ENCODE data around the gene ARHGAP32.

ARHGAP32 gene

GRCh38 chr11:129226207-129226798, 34.2 kb upstream of the ARHGAP32 start:
- no peak overlapping the region for H3K4me3 ChIP-seq (ENCODE audit: low read length)
- no peak for DNase-seq (ENCODE audit: low read depth)
- TF ChIP-seq CTCF (IDR thresholded peaks at IDR 0.05; ENCODE audit: insufficient read depth, low read depth, low read length, missing control alignments): no peak

DNA sequence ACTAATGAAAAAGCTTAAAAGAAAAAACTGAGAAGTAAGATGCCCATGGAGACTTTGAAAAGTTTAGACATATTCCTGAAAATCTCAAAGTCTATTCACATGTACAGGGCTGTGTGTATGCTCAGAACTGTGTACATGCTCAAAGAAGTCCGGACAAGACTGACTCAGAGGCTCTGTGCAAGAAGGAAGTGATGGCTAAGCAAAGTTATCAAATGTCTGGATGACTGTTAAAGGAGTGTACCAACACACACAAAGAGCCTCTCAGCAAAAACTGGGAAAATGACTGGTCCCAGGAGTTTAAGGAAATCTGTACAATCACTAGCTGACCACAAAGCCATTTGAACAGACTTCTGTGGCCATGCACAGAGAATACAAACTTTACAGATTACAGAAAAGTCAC, 33.1 kb upstream of the ARHGAP32 start:
- DNase-seq (ENCODE audit: low read depth): peak; percentile 88
- no peak for TF ChIP-seq CTCF (IDR thresholded peaks at IDR 0.05; ENCODE audit: insufficient read depth, low read depth, low read length, missing control alignments)

DNA sequence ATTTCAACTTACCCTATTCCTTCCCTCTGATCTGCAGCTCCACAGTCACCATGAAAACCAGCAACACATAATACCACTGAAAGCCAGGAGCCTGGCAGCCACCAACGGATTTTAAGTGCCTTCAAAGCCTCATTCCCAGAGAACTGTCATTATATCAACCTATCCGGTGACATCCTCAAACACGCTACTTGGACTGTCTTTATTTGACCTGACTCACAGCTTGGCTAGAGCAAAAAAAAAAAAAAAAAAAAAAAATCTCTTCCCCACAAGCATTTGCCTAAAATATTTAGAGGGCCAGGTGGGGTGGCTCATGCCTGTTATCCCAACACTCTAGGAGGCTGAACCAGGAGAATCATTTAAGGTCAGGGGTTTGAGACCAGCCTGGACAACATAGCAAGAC, 32.4 kb upstream of the ARHGAP32 start:
- H3K4me3 ChIP-seq (ENCODE audit: low read length): no peak overlapping the region
- DNase-seq (ENCODE audit: low read depth): no peak
- no peak for TF ChIP-seq CTCF (IDR thresholded peaks at IDR 0.05; ENCODE audit: insufficient read depth, low read depth, low read length, missing control alignments)

More for the DNA sequence above, 33.1 kb upstream of the ARHGAP32 start:
- no peak overlapping the region for H3K4me3 ChIP-seq (ENCODE audit: low read length)

DNA sequence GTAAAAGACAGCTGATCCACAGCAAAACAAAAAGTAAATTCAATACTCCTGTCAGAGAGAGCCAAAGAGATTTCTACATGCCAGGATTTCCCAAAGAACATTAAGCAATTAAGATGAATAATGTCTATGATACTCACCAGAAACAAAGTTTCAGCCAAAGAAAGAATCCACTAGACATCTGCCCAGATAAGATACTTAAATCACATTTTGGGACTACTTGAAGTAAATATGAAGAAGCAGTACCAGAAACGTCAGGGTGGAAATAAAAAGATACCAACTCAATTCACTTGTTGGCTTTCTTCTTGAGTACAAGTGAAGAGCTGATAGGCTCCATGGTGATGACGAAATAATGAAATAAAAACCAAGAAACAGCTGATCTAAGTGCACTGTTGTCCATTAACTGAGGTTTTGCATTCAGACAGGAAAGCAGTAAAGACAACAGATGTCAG, 31.6 kb upstream of the ARHGAP32 start:
- peak; percentile 58 for DNase-seq (ENCODE audit: low read depth)
- no peak overlapping the region for H3K4me3 ChIP-seq (ENCODE audit: low read length)
- TF ChIP-seq CTCF (IDR thresholded peaks at IDR 0.05; ENCODE audit: insufficient read depth, low read depth, low read length, missing control alignments): no peak

- TF ChIP-seq CTCF (IDR thresholded peaks at IDR 0.05; ENCODE audit: insufficient read depth, low read depth, low read length, missing control alignments): no peak
- no peak for DNase-seq (ENCODE audit: low read depth)
- H3K4me3 ChIP-seq (ENCODE audit: low read length): no peak overlapping the region
These were observed 31.1 kb upstream of the ARHGAP32 start for GRCh38 chr11:129223260-129223659.

DNA sequence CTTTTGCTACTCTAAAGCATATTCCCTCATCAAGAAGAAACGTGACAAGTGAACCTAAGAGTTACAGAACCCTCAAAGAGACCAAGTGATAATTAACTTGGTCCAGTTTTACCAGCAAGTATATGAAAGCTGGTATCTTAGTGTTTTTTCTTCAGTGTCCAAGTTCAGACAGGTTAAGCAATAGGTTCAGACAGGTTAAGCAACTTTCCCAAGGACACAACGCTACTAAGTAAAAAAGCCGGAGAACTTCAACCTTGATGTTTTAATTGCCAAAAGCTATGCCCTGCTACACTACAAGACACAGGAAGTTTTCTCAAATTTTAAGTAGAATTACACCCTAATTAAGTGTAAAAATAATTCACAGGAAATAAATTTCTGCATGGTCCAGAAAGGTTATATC, 30.0 kb upstream of the ARHGAP32 start:
- H3K4me3 ChIP-seq (ENCODE audit: low read length): no peak overlapping the region
- TF ChIP-seq CTCF (IDR thresholded peaks at IDR 0.05; ENCODE audit: insufficient read depth, low read depth, low read length, missing control alignments): no peak
- peak; percentile 41 for DNase-seq (ENCODE audit: low read depth)
